ENCODE data around the gene ZNF571.
A peak's percentile ranks its signal among the peaks of the same experiment; 100 is the strongest.

Gene ZNF571

DNA sequence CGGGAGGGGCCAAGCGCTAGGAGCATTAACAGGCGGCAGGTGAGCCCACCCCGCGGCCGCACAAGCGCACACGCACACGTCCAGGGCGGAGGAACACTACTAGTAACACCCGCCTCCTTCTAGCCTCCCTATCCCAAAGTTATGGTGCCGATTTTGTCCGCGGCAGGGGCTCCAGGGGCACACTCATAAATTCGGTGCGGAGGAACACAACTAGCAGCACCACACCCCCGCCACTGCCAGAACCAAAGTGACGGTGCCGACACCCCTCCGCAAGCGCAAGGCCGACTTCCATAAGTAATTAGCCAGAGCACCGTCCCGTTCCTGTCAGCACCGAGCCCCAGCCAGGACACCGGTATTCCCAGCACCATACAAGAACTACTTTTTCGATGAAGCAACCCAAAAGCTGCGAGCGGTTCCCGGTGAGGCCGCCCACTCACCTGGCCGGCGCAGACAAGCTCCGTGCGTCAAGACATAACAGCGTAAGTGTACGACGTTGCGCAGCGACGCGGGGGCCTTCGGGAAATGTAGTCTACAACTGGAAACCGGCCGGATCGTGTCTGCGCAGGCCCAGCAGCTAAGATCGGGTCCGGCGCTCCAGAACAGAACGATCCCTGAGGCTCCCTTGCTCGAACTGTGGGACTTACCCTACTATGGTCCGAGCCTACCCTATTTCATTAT is at the start of gene ZNF571, which contains the start of gene ZNF540:
TSS of gene ZNF571 (minus strand) at position 489 of the 678 bp plus-strand sequence. CDS start 8,116 bp downstream, outside the sequence.
TSS of gene ZNF540 (plus strand) at position 573 of the 678 bp plus-strand sequence. CDS start 3,572 bp downstream, outside the sequence.
- DNase-seq (ENCODE audit: low read depth), result peak; percentile 89

DNA sequence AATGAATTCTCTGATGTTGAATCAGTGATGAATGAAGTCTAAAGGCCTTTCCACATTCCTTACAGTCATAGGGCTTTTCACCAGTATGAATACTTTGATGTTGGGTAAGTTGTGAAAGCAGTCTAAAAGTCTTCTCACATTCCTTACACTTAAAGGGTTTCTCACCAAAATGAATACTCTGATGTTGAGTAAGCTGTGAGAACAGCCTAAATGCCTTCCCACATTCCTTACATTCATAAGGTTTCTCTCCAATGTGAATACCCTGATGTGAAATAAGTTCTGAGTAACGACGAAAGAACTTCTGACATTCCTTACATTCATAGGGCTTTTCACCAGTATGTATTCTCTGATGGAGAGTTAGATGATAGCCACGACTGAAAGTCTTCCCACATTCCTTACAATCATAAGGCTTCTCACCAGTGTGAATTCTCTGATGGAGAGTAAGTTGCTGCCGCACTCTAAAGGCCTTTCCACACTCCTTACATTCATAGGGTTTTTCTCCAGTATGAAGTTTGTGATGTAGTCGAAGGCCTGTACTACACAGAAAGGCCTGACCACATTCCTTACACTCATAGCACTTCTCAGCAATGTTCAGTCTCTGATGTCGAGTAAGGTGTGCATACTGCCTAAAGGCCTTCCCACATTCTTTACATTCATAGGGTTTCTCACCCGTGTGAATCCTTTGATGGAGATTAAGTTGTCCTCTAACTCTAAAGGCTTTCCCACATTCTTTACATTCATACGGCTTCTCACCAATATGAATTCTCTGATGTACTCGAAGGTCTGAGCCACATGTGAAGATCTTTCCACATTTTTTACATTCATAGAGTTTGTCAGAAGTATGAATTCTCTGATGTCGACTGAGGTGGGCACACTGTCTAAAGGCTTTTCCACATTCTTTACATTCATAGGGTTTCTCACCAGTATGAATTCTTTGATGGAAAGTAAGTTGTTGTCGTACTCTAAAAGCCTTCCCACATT is 40.8 kb upstream of the ZNF571 start:
- no peak for DNase-seq (ENCODE audit: low read depth)

- no peak for DNase-seq (ENCODE audit: low read depth)
These were observed 390 bp upstream of the ZNF571 start for GRCh38 chr19:37594982-37595382.

- no peak for DNase-seq (ENCODE audit: low read depth)
These were observed 642 bp downstream of the ZNF571 start for GRCh38 chr19:37593996-37594303.

- no peak for DNase-seq (ENCODE audit: low read depth)
These were observed 11.3 kb downstream of the ZNF571 start for GRCh38 chr19:37583340-37583739.

GRCh38 chr19:37572203-37572602 is 22.4 kb downstream of the ZNF571 start:
- DNase-seq (ENCODE audit: low read depth), result no peak

DNA sequence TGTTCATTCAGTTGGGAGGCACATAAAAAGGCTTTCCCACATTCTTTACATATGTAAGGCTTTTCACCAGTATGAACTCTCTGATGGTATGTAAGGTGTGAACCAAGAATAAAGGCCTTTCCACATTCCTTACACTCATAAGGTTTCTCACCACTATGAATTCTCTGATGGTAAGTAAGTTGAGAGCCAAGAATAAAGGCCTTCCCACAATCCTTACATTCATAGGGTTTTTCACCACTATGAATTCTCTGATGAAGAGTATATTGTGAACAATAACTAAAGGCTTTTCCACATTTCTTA is 29.3 kb downstream of the ZNF571 start:
- no peak for DNase-seq (ENCODE audit: low read depth)

- no peak for DNase-seq (ENCODE audit: low read depth)
These were observed 29.8 kb downstream of the ZNF571 start for GRCh38 chr19:37564624-37565369.

DNA sequence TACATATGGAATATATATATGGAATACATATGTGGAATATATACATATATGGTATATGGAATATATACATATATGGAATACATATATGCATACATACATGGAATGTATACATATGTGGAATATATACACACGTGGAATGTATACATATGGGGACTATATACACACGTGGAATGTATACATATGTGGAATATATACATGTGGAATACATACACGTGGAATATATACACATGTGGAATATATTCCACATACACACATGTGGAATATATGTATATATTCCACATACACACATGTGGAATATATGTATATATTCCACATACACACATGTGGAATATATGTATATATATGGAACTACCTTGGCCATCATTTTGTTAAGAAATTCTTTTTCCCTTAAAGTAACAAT is 31.1 kb downstream of the ZNF571 start:
- DNase-seq (ENCODE audit: low read depth), result no peak

GRCh38 chr19:37551129-37551993 is 43.2 kb downstream of the ZNF571 start:
- peak; percentile 24 for DNase-seq (ENCODE audit: low read depth)

DNA sequence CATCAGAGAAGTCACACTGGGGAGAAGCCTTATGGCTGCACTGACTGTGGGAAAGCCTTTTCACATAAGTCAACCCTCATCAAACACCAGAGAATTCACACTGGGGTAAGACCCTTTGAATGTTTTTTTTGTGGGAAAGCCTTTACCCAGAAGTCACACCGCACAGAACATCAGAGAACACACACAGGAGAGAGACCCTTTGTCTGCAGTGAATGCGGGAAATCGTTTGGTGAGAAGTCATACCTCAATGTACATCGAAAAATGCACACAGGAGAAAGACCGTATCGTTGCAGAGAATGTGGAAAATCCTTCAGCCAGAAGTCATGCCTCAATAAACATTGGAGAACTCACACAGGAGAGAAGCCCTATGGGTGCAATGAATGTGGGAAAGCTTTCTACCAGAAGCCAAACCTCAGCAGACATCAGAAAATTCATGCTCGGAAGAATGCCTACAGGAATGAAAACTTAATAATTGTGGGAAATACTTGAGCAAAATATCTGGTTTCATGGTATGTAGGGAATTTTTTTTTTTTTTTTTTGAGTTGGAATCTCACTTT is 57.1 kb downstream of the ZNF571 start:
- DNase-seq (ENCODE audit: low read depth), result no peak

GRCh38 chr19:37519890-37520289 is 74.7 kb downstream of the ZNF571 start:
- no peak for DNase-seq (ENCODE audit: low read depth)
